Stimulated activated CD8-positive, alpha-beta memory T cell treated with anti-CD3 and anti-CD28 coated beads, Interleukin-12 subunit alpha, Interleukin-12 subunit beta, amount 100 ng/mL, for 24 hours (primary cell): Measurements from ENCODE around the gene PRODH2.
"Not testable (repeated sequence)": the region's sequence is repeated elsewhere in the genome, so short reads cannot be mapped to it uniquely, and the experiment has no call there.

Source experiments
- DNase-seq: peaks from one replicate; pipeline ENCODE4 v3.0.0-alpha.2; 2020; ENCODE audit errors: extremely low read depth

The PRODH2 gene

DNA sequence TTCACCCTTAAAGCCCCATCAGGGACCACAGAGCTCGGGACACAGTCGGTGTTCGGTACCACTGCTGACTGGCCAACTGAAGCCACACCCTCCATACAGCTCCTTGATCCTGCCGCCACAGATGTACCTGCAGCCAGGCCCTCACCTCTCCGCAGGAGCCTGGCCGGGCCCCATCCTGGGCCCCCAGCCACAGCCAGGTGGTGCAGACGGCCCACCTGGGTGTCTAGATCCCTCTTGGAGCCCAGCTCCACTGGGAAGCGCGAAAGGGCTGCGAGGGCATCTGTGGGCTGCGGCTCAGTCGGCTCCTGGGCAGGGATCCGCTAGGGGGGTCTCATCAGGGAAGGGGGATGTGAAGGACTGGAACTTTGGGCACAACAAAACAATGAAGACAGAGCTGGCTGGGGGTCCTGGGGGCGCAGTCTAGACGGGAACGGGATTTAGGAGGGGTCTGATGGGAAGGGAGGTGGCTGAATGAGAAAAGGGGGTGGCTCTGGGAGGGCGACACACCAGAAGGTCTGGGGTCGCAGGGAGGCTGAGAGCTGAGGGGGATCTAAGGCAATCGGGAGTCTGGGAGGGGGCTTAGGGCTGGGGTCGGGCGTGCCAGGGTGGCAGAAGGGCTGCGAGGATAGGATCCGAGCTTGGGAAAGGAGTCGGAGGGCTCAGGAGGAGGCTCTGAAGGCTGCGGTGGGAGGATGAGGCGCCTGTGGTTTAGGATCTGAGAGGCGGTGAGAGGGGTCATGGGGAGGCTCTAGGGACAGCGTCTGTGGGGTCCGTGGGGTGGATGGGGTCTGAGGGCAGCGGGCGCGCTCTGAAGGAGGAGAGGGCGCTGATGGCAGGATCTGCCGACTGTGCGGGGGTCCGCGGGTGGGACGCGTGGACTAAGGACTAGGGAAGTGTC lies 15.8 kb downstream of the PRODH2 start:
- DNase-seq: no peak

DNA sequence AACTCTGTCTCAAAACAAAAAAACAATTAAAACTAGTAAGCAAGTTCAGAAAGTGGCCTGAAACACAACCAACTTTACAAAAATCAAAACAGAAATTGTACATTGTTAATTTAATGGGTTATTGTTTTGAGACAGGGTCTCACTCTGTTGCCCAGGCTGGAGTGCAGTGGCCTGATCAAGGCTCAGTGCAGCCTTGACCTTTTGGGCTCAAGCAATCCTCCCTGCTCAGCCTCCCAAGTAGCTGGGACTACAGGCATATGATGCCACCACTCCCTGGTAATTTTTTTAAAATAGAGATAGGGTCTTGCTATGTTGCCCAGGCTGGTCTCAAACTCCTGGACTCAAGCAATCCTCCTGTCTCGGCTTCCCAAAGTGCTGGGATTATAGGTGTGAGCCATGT lies 17.1 kb downstream of the PRODH2 start:
- not testable (repeated sequence) for DNase-seq

DNA sequence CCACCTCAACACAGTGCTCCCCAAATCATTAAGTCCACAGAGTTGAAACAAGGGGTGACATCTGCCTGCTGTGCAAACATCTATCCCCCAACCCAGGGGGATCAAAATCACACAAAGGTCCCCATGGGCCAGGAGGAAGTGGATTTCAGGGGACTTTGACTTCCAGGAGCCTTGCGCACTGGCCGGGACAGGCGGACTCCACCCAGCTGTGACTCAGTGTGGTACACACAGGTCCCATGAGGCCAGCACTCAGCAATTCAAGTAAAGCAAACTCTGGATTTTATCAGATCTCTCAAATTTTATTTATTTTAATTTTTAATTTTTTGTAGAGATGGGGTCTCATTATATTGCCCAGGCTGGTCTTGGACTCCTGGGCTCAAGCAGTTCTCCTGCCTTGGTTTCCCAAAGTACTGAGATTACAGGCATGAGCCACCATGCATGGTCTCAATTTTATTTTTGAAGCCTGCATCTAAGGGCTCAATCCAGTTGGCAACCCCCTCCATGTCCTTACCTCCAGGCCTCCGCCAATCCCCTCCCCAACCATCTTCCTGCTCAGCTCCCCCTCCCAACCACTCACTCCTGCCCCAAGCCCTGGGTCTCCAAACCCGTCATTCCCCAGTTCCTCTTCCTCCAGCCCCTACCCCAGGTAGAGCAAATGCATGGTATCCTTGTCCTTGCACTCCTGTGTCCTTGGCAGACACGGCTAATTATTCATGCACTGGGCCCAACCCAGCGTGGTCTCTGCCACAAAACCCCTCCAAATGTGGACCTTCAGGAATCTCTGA lies 19.1 kb downstream of the PRODH2 start:
- no peak for DNase-seq

DNA sequence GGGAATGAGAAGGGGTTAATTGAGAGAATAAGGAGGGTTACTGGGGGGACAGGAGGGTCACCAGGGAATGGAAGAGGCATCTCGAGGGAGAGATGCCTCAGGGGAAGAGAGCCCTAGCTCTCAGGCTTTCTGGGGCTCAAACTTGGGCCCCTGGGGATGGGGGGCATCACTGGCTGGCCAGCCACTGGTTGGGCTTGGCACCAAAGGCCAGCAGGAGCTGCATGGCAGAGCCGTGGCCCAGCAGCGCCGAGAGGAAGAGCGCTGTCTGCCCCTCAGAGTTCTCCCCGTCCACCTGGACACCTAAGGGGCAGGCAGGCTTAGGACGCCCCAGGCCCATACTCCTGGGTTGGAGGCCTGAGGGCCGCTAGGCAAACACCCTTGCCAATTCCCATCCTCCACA lies 19.8 kb downstream of the PRODH2 start:
- DNase-seq: no peak

DNA sequence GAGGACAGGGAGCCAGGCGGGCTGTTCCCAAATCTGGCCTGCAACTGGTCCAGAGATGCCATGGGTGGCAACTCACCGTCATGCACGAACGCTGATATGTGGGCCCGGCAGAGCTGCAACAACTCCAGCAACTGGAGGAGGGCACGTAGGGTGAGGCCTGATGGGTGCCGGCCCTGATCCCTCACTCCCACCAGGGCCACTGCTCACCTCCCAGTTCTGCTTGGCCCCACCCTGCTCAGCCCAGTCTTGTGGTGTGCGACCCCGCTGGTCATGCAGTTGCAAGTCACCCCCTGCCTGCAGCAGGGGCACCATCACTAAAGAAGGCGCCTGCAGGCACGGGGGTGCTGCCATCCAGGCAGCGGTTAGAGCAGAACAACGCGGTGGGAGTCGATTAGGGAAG lies 20.3 kb downstream of the PRODH2 start:
- no peak for DNase-seq

DNA sequence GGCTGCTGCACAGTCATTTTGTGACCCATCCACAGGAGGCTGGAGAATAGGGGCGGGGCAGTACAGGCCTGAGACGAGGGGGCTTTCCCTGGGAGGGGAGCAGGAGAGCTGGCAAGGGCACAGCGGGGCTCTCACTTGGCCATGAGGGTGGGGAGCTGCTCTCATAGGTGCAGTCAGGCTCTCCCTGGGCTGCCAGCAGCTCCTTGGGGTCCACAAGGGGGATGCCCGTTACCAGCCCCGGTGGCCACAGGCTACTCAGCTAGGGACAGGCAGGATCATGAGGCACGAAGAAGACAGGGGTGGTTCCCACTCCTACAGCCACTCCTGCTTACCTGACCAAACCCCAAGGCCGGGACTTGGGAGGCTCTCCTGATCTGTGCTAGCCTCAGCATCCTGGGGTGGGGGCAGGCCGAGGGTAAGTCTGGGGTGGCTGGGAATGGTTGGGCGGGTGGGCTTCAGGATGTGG lies 20.8 kb downstream of the PRODH2 start:
- no peak for DNase-seq

DNA sequence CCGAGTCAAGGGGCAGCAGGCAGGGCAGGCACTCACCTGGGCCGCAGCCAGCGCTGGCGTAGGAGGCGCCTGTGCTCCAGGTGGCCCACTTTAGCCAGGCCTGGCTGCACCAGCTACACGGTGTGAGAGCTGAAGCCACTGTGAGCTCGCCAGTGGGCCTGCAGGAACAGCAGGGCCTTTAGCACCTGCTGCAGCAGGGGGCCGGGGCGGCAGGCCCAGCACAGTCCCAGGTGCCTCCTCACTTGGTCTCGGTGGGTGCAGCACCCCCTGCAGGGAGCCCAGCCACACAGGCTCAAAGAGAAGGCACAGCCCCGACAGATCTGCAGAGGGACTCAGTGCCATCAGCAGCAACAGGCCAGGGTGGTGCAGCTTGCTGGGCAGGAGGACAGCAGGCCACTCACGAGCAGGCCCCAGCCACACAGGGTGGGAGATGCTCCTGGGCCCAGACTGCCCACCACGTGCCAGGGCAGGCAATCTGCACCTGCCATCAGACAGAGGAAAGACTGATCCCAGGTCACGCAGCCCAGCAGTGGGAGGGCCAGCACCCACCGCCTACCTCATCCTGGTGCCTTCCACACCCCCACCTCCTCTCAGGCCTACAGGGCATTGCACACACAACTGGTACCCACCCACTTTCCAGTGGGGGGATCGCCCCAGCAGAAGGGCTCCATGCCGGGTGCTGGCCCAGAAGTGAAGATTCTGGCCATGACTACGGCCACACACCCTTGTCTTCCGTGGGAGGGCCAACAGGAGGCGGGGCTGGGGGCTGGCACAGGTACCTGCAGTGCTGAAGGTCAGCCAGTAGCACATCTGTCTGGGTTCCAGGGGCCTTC lies 21.4 kb downstream of the PRODH2 start:
- DNase-seq: no peak

DNA sequence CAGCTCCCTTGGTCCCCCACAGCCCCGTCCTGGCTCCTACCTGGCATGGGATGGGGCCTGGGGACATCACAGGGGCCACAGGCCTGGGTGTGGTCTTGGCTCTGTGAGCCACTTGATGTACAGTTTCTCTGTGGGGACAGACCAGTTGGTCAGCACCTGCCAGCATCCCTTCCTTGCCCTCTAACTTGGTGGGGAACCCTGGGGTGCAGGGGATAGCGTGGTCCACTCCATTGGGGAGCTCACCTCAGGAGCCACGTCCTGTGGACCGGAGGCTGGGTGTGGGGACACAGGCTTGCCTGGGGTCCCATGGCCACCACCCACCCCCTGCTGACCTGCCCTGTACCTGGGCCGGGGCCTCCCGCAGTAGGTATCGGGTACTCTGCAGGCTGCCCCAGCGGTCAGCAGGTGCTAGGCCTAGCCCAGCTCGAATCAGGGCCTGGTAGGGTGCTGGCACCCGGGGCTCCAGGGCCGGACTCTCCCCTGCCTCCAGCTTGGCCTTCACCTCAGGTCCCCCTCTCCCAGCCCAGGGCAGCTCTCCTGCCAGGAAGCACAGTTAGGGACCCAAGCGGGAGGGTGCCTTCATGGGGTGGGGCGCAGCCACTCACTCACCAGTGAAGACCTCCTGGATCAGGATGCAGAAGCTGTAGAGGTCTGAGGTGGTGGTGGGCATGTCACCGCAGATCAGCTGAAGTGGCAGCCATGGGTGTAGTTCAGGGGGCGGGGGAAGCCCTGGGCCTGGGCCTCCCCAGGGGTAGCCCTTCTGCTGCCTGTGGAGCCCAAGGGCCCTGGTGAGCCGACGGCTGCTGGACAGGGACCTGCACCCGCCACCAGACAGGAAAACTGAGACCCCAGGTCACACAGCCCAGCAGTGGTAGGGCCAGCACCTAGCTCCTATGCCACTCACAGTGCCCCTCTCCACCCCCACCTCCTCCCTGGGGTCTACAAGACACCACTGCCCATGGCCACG lies 22.4 kb downstream of the PRODH2 start:
- no peak for DNase-seq

DNA sequence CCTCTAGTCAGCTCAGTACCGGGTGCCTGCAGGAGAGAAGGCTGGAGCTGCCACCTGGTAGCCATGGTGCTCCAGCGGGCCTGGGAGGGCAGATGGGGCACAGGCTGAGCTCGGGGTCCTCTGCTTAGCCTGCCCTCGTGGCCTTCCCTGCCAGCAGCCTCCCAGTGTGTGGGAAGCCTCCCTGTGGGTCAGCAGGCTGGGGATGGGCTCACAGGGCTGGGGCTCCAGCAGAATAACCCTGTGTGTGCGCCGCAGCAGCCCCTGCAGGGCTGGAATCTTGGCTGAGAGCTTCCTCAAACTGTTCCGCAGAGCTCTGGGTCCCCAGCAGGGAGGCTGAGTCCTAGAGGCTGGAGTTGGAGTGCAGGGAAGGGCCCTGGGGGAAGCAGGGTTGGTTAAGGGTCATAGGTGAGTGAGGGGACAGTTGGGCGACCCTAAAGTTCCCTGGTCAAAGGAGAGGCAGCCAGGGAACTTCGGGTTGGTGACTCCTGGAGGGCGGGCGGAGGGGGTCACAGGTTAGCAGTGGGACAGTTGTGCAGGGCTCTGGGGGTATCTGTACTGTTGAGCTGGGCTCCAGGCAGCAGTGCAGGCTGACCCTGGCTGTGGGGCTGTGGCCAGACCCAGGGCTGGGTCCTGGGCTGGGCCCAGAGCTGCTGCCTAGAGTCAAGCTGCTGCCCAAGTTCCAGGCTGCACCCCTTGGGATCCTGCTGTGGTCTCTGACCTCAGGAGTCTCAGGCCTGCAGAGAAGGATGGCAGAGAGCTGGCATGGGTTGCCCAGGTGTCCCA lies 23.3 kb downstream of the PRODH2 start:
- no peak for DNase-seq

DNA sequence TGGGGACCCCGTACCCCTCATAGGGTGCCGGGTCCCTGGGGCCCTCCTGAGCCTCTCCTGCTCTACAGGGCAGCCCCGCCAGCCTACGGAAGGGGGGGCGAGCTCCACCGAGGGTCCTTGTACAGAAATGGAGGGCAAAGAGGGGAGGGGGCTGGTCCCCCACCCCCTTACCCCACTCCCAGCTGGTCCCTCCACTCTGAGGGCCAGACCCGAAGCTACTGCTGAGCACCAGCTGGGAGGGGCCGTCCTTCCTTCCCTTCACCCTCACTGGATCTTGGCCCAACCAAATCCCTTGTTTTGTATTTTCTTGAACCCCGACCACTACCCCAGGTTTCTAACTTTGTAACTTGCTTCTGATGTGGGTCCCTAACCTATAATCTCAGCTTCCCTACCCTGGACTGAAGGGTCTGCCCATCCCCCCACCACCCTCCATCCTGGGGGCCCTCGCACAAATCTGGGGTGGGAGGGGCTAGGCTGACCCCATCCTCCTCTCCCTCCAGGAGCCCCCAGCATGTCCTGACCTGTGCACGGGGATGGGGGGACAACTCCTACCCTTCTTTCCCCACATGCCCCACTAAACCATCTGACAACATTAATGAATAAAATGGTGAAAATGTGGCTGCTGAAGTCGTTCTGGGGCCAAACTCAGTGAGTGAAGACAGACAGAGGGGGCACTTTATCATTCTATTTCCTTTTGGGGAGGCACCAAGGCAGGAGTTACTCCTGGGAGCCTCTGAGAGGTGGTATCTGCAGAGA lies 24.3 kb downstream of the PRODH2 start:
- no peak for DNase-seq

DNA sequence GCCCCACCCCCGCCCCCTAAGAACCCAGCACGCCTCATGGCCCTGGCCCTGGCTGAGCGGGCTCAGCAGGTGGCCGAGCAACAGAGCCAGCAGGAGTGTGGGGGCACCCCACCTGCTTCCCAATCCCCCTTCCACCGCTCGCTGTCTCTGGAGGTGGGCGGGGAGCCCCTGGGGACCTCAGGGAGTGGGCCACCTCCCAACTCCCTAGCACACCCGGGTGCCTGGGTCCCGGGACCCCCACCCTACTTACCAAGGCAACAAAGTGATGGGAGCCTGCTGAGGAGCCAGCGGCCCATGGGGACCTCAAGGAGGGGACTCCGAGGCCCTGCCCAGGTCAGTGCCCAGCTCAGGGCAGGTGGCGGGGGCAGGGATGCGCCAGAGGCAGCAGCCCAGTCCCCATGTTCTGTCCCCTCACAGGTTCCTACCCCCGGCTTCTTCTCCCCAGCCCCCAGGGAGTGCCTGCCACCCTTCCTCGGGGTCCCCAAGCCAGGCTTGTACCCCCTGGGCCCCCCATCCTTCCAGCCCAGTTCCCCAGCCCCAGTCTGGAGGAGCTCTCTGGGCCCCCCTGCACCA lies 25.3 kb downstream of the PRODH2 start:
- DNase-seq: no peak

DNA sequence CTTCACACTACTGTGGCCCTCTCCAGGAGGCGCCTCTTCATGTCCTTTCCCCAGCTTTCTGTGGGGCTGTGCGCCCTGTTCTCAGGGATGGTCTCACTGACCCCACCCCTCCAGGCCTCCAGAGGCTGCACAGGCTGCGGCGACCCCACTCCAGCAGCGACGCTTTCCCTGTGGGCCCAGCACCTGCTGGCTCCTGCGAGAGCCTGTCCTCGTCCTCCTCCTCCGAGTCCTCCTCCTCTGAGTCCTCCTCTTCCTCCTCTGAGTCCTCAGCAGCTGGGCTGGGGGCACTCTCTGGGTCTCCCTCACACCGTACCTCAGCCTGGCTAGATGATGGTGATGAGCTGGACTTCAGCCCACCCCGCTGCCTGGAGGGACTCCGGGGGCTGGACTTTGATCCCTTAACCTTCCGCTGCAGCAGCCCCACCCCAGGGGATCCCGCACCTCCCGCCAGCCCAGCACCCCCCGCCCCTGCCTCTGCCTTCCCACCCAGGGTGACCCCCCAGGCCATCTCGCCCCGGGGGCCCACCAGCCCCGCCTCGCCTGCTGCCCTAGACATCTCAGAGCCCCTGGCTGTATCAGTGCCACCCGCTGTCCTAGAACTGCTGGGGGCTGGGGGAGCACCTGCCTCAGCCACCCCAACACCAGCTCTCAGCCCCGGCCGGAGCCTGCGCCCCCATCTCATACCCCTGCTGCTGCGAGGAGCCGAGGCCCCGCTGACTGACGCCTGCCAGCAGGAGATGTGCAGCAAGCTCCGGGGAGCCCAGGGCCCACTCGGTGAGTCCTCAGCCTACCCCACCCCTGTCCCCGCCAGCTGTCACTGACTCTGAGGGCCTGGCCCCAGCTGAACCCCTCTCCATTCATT lies 26.1 kb downstream of the PRODH2 start:
- no peak for DNase-seq

DNA sequence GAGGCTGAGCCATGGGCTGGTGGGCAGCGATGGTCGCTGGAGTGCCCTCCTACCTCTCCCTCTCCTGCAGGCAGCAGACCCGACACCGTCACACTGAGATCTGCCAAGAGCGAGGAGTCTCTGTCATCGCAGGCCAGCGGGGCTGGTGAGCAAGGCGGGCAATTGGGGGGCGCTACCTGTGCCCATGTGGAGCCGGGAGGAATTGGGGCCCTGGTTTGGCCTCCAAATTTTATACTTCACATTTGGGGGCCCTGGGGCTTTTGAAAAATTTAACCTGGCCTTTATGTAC lies 27.4 kb downstream of the PRODH2 start:
- no peak for DNase-seq

DNA sequence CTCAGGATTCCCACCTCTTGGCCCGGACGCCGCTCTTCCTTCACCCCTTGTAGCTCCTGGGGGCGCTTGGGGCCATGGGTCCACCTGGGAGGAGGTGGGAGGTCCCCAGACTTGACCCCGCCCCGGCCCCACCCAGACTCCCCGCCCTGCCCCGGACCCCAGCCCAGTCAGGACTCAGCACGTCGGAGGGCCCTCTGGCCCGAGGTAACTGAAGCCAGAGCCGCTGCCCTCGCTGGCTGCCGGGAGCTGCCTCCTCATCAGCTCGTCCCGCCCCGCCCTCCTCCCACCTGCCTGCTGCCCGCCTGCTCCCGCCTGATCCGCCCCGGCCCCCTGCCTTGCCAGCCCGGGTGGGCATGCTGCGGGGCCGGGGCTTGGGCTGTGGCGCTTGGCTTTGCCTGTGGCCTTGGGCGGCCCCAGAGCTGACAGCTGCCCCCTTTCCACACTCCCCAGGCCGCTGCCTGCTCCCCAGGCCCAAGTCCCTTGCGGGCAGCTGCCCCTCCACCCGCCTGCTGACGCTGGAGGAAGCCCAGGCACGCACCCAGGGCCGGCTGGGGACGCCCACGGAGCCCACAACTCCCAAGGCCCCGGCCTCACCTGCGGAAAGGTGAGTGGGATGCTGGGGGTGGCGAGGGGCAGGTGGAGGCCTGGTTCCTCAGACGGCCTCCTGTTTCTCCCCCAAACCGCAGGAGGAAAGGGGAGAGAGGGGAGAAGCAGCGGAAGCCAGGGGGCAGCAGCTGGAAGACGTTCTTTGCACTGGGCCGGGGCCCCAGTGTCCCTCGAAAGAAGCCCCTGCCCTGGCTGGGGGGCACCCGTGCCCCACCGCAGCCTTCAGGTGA lies 27.9 kb downstream of the PRODH2 start:
- no peak for DNase-seq

DNA sequence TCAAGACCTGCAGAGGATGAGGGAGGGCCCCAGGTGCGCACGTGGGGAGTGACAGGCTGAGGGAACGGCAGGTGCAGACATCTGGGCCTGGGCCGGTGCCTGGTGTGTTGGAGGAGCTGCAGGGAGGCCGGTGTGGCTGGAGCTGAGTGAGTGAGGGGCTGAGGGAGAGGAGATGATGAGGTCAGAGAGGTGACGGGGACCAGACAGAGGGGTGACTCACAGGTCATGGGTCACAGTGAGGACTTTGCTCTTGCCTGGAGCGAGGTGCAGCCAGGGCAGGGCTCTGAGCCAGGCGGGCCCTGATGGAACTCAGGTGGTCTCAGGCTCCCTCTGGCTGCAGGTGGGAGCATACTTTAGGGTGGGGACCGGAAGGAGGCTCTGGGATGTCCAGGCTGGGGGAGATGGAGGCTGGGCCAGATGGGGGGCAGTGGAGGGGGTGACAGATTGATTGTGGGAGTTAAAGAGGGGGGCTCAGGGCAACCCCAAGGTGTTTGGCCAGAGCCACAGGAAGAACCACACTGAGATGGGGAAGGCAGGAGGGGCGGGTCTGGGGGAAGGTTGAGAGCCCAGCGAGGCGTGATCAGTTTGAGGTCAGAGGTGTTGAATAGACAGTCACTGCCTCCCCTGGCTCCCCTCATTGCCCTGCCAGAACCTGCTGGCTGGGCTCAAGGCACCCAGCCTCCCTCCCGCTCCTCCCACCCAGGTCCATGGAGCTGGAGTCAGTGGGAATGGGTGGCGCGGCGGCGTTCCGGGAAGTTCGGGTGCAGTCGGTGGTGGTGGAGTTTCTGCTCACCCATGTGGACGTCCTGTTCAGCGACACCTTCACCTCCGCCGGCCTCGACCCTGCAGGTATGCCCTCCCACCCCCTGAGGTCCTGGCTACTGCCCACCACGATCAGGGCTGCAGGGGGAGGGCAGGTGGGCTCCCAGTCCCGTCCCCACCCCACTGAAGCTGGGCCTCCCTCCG lies 28.9 kb downstream of the PRODH2 start:
- DNase-seq: no peak

DNA sequence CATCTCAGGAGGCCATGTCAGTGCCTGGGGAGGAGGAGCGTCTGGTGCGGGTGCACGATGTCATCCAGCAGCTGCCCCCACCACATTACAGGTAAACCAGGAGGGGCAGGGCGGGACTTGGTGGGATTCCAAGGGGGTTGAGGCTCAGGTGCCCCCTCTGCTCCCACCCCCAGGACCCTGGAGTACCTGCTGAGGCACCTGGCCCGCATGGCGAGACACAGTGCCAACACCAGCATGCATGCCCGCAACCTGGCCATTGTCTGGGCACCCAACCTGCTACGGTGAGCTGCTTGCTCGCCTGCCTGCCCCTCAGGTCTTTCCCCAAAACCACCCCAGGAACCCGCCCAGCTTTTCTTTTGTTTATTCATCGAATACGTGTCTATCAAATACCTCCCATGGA lies 30.1 kb downstream of the PRODH2 start:
- DNase-seq: no peak
